ENCODE measurements around the gene ZFYVE28. TPM values are rescaled to one million over a fixed set of nuclear protein-coding genes. Genes with fewer than 3 reads are reported as not detected.

The ZFYVE28 gene
- total and polyA plus RNA-seq, 5 experiments from 2014 or later = 5.0 to 12.3 (median 8.5) TPM

DNA sequence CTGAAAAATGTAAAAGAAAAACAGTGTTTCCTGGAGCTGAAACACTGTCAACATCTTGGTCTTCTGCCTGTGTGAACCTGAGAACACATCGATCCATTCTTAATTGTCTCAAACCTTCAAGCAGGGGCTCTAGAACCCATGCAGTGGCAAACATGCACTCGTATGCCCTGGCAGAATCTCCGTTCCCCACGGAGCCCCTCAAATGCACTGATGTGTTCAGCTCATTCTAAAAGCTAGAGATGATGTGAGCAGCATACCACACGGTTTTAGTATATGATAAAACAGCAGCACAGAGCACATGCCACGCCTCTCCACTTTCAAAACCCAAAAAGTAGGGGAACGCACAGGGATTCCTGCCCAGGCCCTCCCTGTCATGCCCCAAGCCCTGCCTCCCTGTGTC, 44.9 kb downstream of the ZFYVE28 start:
- DNase-seq (no peak), ATAC-seq (no peak)
- Mint-ChIP-seq H3K27ac (no peak overlapping the region), H3K27me3 (no peaks in the 10 kb centered on the region), H3K4me1 (peaks cover 0 to 5% (median 0%) of the 10 kb centered on the region in 4 donors), H3K9me3 (peaks cover 0 to 5% (median 0%) of the 10 kb centered on the region in 9 donors), H3K4me3 (no peak overlapping the region), H3K36me3 (peaks cover 0 to 1% (median 0%) of the 10 kb centered on the region in 3 donors)
- POLR2A ChIA-PET = interaction anchor here (1.2 kb wide), 1 partner anchor 39 kb away, joined by 3 read pairs; no protein-coding TSS in a partner anchor

DNA sequence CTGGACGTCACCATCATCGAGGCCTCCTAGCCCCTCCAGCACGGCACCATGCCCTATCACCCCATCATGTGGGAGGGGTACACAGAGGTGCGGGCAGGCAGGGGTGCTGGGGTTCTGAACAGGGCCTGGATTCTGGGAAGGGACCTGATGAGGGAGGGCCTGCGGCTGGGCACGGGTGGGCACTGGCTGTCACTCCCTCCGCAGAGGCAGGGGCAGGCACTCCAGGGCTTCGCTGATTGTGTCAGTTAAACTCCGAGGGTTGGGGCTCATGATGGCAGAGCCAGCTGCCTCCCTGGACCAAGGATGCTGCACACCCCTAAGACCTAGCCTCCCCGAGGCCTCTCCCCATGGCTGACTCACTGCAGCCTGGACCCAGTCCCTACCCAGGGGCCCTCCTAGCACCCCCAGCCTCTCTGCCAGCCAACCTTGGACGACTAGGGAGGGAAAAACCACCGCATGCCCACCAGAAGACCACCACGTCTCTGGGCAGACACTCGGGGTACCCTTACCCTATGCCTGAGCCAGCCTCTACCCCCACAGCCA, 45.9 kb downstream of the ZFYVE28 start:
- no peak for ATAC-seq
- Mint-ChIP-seq H3K27me3 (no peaks in the 10 kb centered on the region), H3K27ac (peak overlapping the region in 2 of 10 donors; percentile 37 to 71), H3K9me3 (peaks cover 0 to 5% (median 0%) of the 10 kb centered on the region in 9 donors), H3K4me3 (no peak overlapping the region), H3K36me3 (peaks cover 0 to 1% (median 0%) of the 10 kb centered on the region in 3 donors), H3K4me1 (peaks cover 0 to 5% (median 0%) of the 10 kb centered on the region in 4 donors)
- POLR2A ChIA-PET = no interaction called here
- no peak for DNase-seq

DNA sequence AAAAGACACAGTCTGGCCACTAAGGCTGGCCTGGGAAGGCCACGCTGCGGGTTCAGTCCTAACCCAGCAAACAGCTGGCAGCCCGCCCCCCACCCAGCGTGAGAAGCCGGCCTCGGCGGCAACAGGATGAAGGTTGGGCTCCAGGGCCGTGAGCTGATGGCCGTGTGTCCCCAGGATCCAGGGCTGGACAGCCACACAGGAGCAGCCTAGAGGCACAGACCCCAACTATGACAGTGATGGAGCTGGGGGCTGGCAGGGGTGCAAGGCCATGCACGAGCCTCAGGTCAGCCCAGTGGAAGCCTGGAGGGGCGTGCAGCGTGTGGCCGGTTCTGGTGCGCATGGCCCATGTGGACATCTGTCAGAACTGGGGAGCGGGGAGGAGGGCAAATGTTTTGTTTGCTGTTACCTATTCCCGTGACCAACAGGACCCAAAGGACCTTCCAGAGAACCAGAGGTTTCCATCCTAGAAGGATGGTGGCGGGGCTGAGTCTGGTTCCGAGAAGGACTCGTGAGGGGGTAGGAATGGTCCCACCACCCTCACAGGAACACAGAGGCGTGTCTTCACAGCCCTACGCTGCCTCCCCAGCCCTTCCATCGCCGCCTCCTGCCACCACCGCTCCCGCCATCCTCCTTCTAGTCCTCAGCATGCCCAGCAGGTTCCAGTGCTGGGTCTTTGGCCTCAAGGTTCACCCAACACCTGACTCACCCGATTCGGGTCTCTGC, 46.5 kb downstream of the ZFYVE28 start:
- Mint-ChIP-seq H3K27ac (peak overlapping the region in 2 of 10 donors; percentile 37 to 71), H3K27me3 (no peaks in the 10 kb centered on the region), H3K9me3 (peaks cover 0 to 5% (median 0%) of the 10 kb centered on the region in 9 donors), H3K4me3 (no peak overlapping the region), H3K4me1 (peaks cover 0 to 2% (median 0%) of the 10 kb centered on the region in 4 donors), H3K36me3 (peaks cover 0 to 1% (median 0%) of the 10 kb centered on the region in 3 donors)
- POLR2A ChIA-PET = no interaction called here
- no peak for DNase-seq
- no peak for ATAC-seq

DNA sequence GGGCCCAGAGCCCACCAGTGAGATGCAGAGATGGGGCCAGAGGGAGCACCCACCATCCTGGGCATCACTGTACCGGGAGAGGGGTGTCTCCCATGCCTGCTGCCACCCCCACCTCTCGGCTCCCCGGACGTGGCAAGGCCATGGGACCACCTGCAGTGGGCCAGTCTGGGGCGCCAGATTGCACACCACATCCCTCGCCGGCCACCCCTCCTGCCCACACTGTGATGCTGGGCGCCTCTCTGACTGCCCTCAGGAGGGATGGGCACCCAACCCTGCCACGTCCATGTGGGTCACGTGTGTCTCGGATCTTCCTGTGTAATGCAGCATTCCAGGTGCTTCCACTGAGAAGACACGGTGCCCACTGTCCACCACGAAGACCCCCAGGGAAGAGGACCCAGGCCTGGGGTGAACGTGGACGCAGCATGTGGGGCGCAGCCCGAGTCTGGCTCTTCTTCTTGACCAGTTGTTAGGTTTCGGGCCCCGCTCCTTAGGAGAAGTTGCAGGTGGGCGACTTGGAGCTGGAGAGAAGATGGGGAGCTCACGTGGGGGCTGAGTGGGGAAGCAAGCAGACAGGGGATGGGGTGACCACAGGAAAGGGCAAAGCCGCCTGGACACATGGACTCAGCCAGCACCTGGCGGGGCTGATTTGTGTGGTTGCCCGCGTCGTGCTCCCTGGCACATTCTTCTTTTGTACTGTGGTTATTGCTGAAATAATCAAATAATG, 47.7 kb downstream of the ZFYVE28 start:
- Mint-ChIP-seq H3K36me3 (peaks cover 0 to 1% (median 0%) of the 10 kb centered on the region in 3 donors), H3K27me3 (no peaks in the 10 kb centered on the region), H3K4me3 (no peak overlapping the region), H3K4me1 (peaks cover 0 to 2% (median 0%) of the 10 kb centered on the region in 4 donors), H3K27ac (peak overlapping the region in 1 of 10 donors; percentile 48), H3K9me3 (peaks cover 0 to 5% (median 0%) of the 10 kb centered on the region in 9 donors)
- no peak for ATAC-seq
- no peak for DNase-seq
- POLR2A ChIA-PET = no interaction called here

DNA sequence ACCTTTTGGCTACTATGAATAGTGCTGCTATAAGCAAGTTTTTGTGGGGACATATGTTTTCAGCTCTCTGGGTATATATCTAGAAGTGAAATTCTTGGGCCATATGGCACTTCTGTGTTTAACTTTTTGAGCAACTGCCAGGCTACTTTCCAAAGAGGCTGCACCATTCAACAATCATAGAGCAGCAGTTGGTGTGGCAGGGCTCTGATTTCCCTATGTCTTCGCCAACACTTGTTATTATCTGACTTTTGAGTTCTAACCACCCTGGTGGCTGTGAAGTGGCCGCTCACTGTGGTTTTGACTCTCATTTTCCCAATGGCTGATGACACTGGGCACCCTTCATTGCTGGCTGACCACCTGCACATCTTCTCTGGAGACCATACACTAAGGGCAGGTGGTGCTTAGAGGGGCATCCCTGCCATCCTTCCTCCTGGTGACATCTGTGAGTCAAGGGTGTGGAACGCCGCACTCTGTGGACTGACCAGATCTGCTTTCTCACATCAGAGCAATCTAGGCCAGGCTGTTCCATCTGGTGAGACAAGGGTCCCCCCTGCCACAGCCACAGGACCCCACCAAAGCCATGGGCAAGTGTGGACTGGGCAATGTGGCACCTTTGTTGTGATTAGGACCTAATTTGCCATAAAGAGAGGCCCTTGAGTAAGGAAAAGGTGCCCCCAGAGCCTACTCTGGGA, 49.6 kb downstream of the ZFYVE28 start:
- POLR2A ChIA-PET = no interaction called here

DNA sequence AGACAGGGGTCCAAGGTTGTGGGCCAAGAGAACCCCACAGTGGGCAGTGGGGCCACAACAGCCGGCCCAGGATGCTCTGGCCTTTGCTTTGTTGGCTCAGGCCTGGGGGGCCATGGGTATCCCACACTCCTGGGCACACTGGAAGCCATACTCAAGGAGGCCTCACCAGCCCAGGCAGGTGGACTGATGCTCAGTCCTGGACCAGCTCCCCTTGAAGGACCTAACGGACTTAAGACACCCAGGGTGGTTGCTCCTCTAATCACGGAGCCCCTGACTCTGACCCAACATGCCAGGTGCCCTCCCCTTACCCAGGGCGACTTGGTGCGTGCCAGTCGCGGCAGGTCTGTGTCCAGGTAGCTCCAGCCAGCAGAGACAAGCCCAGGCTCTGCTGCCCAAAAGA, 50.8 kb downstream of the ZFYVE28 start:
- Mint-ChIP-seq H3K9me3 (peaks cover 0 to 5% (median 0%) of the 10 kb centered on the region in 9 donors), H3K4me1 (peaks cover 7 to 13% (median 9%) of the 10 kb centered on the region in 4 donors), H3K27ac (no peak overlapping the region), H3K4me3 (no peak overlapping the region), H3K27me3 (no peaks in the 10 kb centered on the region), H3K36me3 (peaks cover 0 to 1% (median 0%) of the 10 kb centered on the region in 3 donors)
- no peak for ATAC-seq
- DNase-seq = no peak
- POLR2A ChIA-PET = interaction anchor here (2.0 kb wide), 1 partner anchor 71 kb away, joined by 6 read pairs; no protein-coding TSS in a partner anchor

More for the DNA sequence above, 49.6 kb downstream of the ZFYVE28 start:
- Mint-ChIP-seq H3K27me3 (no peaks in the 10 kb centered on the region), H3K27ac (peak overlapping the region in 3 of 10 donors; percentile 17 to 77 (median 27)), H3K36me3 (peaks cover 0 to 1% (median 0%) of the 10 kb centered on the region in 3 donors), H3K9me3 (peaks cover 0 to 5% (median 0%) of the 10 kb centered on the region in 9 donors), H3K4me1 (peaks cover 5 to 9% (median 7%) of the 10 kb centered on the region in 4 donors), H3K4me3 (peak overlapping the region in 1 of 10 donors; percentile 29)
- DNase-seq = no peak
- no peak for ATAC-seq

DNA sequence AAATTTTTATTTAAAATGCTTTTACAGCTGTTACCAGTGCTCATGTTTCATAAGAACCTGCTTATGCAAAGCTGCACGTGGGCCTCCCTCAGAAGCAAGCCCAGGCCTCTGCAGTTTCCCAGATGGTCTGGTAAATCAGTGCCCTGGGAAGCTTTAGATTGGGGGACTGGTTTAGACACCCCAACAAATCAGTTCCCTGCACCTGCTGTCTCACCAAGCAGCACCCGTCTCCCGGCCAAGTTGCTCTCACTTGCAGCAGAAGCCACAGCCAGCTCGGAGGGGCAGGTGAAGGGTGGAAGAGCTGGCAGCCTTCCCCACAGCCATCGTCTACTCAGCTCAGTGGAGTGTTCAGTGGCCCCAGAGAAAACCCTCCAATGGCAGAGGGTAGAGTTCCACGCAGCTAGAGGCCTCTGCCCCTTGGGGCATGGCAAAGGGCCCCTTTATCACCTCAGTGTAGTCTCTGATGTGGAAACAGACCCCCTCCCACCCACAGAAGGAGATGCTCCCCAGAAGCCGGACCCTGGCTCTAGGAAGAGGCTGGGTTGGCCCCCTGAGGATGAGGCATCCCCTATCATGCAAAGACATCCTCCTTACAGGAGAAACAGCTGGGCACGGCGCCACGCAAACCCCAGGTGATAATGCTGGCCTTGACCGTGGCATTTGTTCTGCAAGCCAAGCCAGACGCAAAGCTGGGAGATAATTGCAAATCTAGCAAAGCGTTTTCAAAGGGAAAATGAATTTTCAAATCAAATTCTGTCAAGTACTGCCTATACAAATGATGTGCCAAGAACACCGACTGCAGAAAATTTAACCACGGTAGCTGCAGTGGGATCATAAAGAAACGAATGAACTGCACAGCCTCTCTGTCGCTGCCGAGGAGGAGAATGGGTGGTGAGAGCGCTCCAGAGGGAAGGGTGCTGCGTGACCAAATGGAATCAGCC, 51.9 kb downstream of the ZFYVE28 start:
- Mint-ChIP-seq H3K4me1 (peaks cover 7 to 20% (median 14%) of the 10 kb centered on the region in 4 donors), H3K36me3 (peaks cover 0 to 1% (median 0%) of the 10 kb centered on the region in 3 donors), H3K27ac (peak overlapping the region in 7 of 10 donors; percentile 2 to 82 (median 41)), H3K9me3 (peaks cover 0 to 5% (median 0%) of the 10 kb centered on the region in 9 donors), H3K4me3 (peak overlapping the region in 4 of 10 donors; percentile 2 to 36 (median 18)), H3K27me3 (no peaks in the 10 kb centered on the region)
- POLR2A ChIA-PET = interaction anchor here (2.0 kb wide), 1 partner anchor 69 kb away, joined by 6 read pairs; no protein-coding TSS in a partner anchor
- DNase-seq (no peak), ATAC-seq (no peak)

DNA sequence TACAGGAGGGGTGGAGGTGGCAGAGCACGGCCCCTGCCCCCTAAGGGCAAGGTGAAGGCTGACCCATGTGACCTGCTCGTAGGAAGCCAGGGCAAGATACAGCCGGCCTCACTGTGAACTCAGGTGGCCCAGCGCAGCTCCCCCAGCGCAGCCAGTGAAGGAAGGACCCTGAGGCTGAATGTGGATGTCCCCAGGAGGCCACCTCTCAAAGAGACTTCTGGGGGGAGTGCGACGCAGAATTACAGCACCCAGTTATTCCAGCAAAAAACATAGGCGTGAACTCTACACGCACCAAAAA, 52.6 kb downstream of the ZFYVE28 start:
- Mint-ChIP-seq H3K27ac (peak overlapping the region in 4 of 10 donors; percentile 13 to 76 (median 50)), H3K4me3 (peak overlapping the region in 4 of 10 donors; percentile 4 to 83 (median 58)), H3K4me1 (peaks cover 7 to 24% (median 19%) of the 10 kb centered on the region in 4 donors), H3K27me3 (no peaks in the 10 kb centered on the region), H3K36me3 (peaks cover 0 to 1% (median 0%) of the 10 kb centered on the region in 3 donors), H3K9me3 (peaks cover 0 to 5% (median 0%) of the 10 kb centered on the region in 9 donors)
- POLR2A ChIA-PET = interaction anchor here (1.1 to 2.0 kb wide), 3 partner anchors 69 to 103 kb away, joined by 4 to 6 read pairs (median 4); partner anchors contain the start of gene MXD4
- DNase-seq (no peak), ATAC-seq (no peak)

DNA sequence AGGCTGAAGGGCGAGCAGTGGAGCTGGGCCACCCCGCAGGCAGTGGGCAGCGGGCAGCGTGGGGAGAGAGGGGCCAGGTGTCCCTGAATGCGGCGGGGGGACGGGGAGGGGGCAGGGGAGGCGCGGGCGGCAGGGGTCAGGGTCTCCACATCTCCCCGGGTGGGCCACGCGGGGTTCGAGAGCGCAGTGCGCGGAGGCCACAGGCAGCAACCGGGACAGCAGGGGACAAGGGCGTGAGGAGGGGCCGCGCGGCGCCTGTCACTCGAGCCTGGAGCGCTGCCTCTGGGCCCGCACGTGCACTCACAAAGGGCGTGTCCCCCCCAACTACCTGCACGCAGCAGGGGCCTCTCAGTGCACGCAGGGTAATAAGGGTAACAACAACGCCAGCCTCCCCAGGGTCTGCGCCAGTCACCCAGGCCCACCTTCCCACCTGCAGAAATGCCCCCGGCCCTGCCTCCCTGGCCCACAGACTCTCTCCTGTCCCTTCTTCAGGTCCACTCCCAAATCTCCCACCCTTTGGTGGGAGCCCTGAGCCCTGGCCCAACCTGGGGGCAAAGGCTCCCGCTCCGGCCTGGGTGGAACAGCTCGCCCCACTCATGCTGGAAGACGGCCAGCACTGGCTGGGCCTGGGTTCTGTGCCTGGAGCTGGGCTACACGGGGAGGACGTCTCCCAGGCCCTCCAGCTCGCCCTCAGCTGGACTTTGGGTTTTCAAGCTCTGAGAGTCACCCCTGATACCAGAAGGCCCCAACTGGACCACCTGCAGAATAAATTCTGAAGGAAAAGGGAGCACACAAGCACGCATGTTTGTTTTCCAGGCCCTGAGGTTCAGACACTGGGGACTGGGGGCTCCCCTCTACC, 53.2 kb downstream of the ZFYVE28 start:
- H3K4me3 Mint-ChIP-seq = peak overlapping the region; percentile 52 to 92 (median 74)
- DNase-seq = peak in 6 of 10 donors; percentile 14 to 48 (median 20)

DNA sequence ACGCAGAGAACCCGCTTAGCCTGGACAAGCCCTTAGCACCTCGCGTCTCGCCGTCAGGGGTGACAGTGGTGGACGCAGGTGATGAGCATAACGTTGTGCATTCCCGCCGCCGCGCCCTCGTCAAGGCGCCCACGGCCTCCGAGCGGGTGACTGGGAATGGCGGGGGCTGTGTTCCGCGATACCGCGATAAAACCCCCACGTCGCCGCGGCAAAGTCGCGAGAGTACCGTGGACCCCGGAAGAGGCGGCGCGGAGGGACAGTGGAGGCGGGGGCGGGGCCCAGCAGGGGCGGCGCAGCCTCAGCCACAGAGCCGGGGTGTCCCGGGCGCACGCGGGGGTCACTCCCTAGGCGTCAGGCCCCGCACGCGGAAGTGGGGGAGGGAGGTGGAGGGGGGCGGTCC, 53.8 kb downstream of the ZFYVE28 start:
- POLR2A ChIA-PET = interaction anchor here (1.1 to 1.5 kb wide), 2 partner anchors 73 to 102 kb away, joined by 4 read pairs; partner anchors contain the start of gene MXD4

More for the DNA sequence above, 53.2 kb downstream of the ZFYVE28 start:
- H3K9me3 Mint-ChIP-seq = peaks cover 0 to 5% (median 0%) of the 10 kb centered on the region in 9 donors
- H3K27ac Mint-ChIP-seq = peak overlapping the region in 6 of 10 donors; percentile 14 to 96 (median 83)
- H3K4me1 Mint-ChIP-seq = peaks cover 7 to 24% (median 19%) of the 10 kb centered on the region in 4 donors
- ATAC-seq = peak; percentile 47 to 60
- no peaks in the 10 kb centered on the region for H3K27me3 Mint-ChIP-seq
- H3K36me3 Mint-ChIP-seq = peaks cover 0 to 1% (median 0%) of the 10 kb centered on the region in 3 donors
- POLR2A ChIA-PET = interaction anchor here (1.1 to 2.0 kb wide), 3 partner anchors 68 to 103 kb away, joined by 4 to 6 read pairs (median 4); partner anchors contain the start of gene MXD4

More for the DNA sequence above, 53.8 kb downstream of the ZFYVE28 start:
- no peaks in the 10 kb centered on the region for H3K36me3 Mint-ChIP-seq
- H3K27ac Mint-ChIP-seq = peak overlapping the region; percentile 66 to 96 (median 82)
- H3K27me3 Mint-ChIP-seq = no peaks in the 10 kb centered on the region
- DNase-seq (peak; percentile 54 to 83 (median 68)), ATAC-seq (peak; percentile 88 to 91)
- peaks cover 7 to 24% (median 19%) of the 10 kb centered on the region in 4 donors for H3K4me1 Mint-ChIP-seq
- peaks cover 0 to 5% (median 0%) of the 10 kb centered on the region in 9 donors for H3K9me3 Mint-ChIP-seq
- peak overlapping the region; percentile 75 to 92 (median 78) for H3K4me3 Mint-ChIP-seq

All from naive thymus-derived CD8-positive, alpha-beta T cell (primary cell).